Epidermal melanocyte (primary cell): ENCODE data around the gene CHI3L1.

Experiments
- DNase-seq: peaks from one replicate; pipeline ENCODE4 v3.0.0; 2011; ENCODE audit warnings: low spot score; ENCODE audit not compliant: insufficient read length

CHI3L1 gene

DNA sequence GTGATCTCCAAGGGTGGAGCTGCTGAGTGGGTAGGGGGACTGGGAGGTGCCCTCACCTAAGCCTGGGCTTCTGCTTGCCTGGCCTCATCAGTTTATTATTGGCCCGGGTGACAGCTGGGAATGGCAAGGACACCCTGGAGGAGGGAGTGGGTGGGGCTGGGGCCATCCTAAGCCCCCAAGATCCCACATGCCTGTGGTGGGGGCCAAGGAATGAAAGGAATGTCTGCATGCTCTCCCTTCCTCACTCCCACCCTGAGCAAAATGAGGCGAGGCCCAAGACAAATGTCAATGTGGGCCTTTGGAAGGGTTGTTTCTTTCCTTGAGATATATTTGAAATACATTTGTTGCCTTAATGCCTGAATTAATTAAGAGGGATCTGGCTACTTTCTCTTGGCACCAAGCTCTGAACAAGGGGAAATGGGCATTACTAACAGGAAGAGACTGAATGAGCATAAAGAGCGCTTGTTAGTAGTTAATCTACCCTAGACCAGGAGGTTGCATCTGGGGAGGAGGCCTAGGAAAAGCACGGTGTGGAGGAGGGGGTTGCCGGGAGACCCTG, 19.7 kb upstream of the CHI3L1 start:
- no peak for DNase-seq

DNA sequence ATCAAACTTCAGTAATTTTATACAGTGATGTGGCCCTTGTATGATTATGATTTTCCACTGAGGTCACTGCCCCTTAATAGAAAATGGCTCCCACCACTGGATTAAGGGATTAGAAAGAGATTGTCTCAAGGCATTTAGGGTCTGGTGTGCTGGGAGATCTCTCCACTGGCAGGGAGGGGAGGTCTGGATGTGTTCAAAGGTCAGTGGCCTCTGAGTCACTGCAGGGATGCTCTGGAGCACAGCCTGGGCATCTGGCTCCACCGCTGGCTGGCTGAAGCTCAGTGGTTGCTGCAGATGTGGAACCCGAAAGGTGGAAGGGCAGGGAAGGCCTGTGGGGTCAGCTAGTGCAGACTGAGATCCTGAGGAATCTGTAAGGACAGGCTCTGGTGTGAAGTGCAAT, 18.3 kb upstream of the CHI3L1 start:
- DNase-seq, result no peak

DNA sequence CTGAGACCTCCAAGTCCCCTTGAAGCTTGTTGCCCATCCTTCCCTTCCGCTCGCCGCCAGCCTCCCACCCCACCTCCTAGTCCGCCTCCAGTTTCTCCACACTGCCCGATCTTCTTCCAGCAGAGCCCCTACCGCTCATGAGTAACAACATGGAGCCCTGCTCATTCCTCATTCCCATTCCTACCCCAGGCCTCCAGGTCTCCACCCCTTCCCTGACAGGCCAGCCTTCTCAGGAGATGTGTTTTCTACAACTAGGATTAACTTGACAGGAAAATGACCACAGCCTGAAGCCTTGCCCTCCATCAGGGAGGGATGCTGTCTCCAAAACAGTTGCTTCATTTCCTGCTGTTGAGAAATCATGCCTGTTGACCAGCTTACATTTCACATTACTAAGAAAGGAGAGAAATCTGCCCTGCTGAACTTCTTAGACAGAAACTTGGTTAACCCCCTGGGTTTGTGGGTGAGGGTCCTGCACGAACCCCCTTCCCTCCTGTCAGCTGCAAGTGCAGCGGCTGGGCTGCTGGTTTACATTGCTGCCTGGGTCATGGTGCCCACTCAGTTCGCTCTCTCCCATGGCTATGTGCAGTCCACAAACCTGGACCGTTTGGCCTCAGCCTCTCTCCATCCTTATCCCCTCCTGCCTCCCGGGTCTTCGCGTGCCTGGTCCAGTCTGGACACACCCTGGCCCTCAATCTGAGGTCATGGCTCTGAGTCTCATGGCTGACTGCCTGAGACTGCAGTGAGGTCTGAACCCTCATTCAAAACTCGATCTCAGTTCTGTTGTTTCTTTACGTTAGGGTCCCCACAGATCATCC, 16.1 kb upstream of the CHI3L1 start:
- DNase-seq, result no peak

GRCh38 chr1:203201516-203202205, 15.2 kb upstream of the CHI3L1 start:
- no peak for DNase-seq

GRCh38 chr1:203200916-203201315, 14.4 kb upstream of the CHI3L1 start:
- no peak for DNase-seq

GRCh38 chr1:203199816-203200571, 13.5 kb upstream of the CHI3L1 start:
- DNase-seq, result no peak

DNA sequence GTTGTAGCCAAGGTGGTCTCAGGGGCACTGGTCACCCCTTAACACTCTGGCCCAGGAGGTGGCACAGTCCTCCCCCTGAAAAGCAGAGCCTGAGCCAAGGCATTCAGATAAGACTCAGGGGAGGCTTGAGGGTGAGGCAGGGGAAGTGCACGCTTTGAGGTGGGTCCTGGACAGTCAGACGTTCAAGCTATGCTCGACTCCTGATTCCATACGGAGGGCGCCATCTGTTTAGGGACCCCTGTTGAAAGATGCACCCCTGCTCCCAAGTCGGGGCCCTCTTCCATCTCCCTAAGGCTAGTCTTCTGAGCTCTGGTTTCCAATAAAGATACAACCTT, 12.9 kb upstream of the CHI3L1 start:
- DNase-seq, result no peak

DNA sequence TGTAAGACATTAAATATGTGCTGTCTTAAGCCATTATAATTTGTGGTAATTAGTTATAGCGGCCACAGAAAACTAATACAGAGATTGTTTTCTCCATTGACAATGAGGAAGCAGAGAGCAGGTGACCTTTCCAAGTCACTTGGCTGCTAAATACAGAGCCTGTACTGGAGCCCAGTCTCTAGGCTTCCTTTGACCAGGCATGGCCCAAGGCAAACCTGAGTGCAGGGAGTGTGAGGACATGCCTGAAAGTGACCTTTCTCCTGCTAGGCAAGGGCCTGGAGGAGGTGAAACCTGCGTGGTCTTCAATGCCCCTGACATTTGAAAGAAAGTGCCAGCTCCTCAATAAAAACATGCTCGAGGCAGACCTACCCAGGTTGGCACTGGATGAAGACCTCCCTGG, 12.5 kb upstream of the CHI3L1 start:
- DNase-seq, result no peak

DNA sequence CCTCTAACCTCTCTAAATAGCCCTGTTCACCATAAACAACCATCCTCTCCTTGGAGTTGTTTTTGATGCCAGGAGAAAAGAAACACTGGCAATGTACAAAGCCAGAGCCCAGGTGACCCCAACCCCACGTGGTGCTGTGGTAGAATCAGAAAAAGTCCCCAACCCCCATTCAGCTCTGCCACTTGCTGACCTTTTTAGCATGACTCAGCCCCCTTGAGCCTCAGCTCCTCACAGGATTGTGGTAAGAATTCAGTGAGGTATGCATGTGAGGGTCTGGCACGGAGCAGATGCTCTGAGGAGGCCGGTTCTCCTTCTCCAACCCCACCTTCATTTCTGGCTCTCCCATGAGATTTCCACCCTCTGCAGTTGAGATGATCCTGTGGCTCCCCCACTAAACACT, 11.1 kb upstream of the CHI3L1 start:
- DNase-seq, result no peak

DNA sequence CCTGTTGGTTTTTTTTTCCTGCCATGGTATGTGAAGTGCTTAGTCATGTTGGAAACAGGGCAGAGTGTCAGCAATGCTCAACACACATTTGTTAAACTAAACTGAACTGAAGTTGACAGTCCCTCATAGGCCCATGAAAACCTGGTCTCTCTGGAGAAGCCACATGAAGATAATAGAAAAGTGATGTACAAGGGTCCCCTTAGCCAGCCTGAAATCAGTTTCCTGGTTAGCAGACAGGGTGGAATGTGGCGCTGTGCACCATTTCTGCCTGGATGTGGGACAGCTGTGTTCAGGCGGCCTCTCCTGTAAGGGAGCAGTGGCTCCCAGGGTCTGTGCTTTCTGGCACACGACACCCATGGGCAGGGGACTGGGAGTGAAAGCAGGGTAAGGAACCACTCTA, 9.9 kb upstream of the CHI3L1 start:
- no peak for DNase-seq

DNA sequence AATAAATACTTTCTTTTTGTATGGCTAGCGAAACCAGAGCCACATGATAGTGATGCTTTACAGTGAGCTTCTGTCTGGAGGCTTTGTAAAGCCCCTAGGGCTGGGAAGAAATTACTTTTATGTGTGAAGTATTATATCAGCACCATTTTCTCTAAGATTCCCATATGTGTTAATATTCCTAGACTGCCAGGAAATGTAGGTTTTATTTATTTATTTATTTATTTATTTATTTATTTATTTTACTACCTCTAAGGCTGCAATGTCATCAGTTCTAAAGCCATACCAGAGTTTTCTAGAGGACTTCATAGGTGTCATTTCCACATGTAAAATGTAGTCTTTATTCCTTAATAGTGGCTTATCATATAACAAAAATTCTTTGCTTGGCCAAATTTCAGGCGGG, 4.4 kb upstream of the CHI3L1 start:
- DNase-seq, result no peak

DNA sequence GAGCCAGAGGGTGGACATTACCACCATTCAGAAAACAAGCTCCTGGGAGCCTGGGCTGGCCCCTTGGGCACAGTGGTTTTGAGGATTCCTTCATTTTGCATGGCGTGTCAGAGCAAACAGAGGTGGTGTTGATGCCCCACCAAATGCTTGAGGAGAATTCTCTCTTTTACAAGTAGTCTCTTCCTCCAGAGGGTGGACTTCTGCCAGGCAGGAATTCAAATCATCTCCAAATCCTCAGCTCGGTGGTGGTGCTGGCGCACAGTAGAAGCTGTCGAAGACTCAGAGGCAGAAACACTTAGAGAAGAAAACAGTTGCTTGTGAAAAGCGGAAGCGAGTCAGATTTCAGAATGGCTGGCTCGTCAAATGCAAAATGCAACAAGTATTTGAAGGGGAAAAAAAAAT, 3.4 kb upstream of the CHI3L1 start:
- peak; percentile 66 for DNase-seq

- DNase-seq, result no peak
Measured at GRCh38 chr1:203188686-203189232, 2.3 kb upstream of the CHI3L1 start.

DNA sequence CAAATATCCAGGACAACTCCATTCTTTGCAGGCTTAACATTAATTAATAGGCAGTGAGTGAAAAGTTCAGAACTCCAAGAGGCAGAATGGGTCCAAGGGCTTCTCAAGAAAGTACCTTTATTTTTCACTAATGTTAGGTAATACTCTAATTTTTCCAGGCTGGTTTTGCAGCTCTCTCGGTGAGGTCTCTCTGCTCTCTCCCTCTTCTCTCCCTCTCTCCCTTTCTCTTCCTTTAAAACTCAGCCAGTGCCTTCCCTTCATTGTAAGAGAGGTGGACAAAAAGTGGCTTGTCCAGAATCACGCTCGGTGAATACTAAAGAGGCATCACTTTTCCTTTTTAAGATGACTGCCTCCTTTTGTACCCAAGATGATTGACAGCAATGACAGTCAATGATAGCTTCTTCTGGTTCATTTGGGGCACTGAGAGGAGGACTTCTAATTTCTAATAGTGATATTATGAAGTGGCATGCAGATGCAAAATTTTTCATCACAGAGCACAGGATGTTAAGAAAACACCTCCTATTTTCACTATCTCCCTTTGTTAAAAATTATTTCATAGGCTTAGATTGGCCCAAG, 1.3 kb upstream of the CHI3L1 start:
- no peak for DNase-seq

GRCh38 chr1:203187304-203187685, 791 bp upstream of the CHI3L1 start:
- no peak for DNase-seq

GRCh38 chr1:203186091-203186445, 436 bp downstream of the CHI3L1 start:
- no peak for DNase-seq

DNA sequence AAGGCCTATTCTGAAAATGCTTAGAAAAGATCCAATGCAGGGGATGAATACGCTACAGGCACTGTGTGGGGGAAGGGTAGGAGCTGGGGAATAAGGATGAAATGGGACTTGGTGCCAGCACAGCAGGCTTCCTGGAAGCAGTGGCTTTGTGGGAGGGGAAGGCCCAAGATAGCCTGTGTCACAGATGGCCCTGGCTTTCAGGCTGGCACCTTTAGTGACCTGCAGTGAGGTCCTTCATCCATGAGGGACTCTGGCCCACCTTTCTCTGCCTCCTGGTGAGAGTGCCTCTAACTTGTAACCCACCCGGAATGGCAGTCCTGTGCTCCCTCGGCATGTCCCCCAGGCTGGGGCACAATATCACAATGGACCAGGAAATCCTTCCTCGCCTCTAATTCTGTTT, 919 bp downstream of the CHI3L1 start:
- DNase-seq, result no peak

- no peak for DNase-seq
Measured at GRCh38 chr1:203185061-203185461, 1.4 kb downstream of the CHI3L1 start.

DNA sequence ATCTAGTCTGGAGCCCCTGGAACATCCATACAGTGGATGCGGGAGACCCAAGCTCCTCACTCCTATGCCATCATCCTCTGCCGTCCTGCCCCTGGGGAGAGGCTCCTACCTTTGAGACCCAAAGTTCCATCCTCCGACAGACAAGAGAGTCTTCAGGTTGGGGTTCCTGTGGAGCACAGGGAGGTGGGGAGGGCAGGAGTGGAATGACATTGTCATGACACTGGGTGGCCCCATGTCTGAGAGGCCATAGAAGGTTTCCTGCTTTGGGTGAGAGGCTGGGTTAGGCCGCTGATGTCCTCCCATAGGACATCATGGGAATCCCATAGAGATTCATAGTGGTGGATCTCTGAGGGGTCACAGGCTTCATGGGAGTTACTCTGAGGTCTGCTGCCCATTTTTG, 2.0 kb downstream of the CHI3L1 start:
- no peak for DNase-seq

DNA sequence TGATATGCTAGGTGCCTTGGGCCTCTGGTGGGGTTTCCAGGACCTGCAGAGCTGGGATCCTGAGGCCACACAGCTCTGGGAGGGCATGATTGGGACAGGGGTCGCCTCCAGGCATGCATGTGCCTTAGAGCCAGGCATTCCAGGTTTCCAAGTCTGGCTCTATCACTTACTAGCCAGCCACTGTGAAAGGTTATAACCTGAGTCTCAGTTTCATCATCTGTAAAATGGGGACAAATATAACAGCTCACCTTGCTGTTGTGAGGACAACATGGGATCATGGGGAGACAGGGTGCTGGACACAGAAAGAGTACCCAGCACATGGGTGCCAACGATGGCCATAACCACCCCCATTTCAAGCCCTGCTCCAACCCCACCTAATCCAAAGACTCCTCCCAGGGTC, 2.7 kb downstream of the CHI3L1 start:
- no peak for DNase-seq

DNA sequence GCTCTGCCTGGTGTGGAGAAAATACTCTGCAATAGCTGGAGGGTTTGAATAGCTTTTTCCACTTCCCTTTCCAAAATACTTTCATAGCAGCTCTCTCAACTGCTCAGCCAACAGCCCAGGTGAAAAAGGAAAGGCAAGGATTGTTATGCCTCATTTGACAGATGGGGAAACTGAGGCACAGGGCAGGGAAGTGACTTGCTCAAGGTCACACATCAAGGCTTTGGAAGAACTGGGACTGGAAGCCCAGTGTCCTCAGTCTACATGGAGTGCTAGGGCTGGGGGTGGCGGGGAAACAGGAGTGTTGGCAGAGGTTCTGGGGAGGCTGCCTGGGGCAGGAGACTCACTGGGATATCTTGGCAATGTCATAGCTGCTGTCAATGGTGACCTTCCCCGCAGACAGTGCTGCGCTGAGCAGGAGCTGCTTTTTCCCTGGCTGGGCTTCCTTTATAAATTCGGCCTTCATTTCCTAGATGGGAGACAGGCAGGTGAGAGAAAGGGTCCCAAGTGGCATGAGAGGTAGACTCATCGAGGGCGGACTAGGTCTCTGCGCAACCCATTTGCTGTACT, 4.0 kb downstream of the CHI3L1 start:
- no peak for DNase-seq
